GM12892 (cell line): ENCODE data around the gene P2RY14.
A peak's percentile ranks its signal among the peaks of the same experiment; 100 is the strongest.

Experiments used
- DNase-seq: peaks from one replicate; pipeline ENCODE4 v3.0.0; 2011; ENCODE audit not compliant: insufficient read length
- FAIRE-seq: peaks from 2 replicates; lab custom pipeline; 2011; peaks lifted over from hg19 to GRCh38; lab: Jason Lieb, UNC
- POLR2A ChIP-seq: IDR thresholded peaks from 2 replicates; pipeline ENCODE4 v1.6.1; 2011; ENCODE audit warnings: low read depth, low read length, control low read depth
- POLR2AphosphoS5 ChIP-seq: IDR thresholded peaks from 2 replicates; pipeline ENCODE4 v1.6.1; 2011; ENCODE audit warnings: low read depth, low read length, control low read depth
- TAF1 ChIP-seq: IDR thresholded peaks from 2 replicates; pipeline ENCODE4 v1.6.1; 2011; ENCODE audit warnings: low read depth, mild to moderate bottlenecking, control low read depth, low read length, borderline replicate concordance

Gene P2RY14

GRCh38 chr3:151297429-151297828 lies 19.1 kb upstream of the P2RY14 start:
- FAIRE-seq (no peak), DNase-seq (no peak)
- TF ChIP-seq POLR2AphosphoS5, result no peak
- TF ChIP-seq POLR2A, result no peak
- no peak for TF ChIP-seq TAF1

DNA sequence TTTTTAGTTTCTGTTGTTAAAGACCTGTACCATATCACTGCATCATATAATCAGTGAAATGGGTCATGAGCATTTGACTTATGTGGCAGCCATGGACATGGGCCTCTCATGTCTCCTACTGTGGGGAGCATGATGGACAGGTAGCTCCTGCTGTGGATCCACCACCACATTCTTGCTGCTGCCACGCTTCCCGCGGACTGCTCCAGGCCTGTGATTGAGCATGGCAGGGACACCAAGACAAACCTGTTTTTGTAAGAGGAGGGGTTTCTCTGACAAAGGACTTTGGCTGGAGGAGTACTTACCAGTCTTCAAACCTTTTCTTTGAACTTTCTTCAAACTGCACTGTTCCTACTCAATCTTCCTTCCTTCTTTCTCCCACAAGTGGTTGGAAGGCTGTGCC lies 17.9 kb upstream of the P2RY14 start:
- TF ChIP-seq TAF1 (no peak), POLR2AphosphoS5 (no peak), POLR2A (no peak)
- FAIRE-seq (no peak), DNase-seq (no peak)

DNA sequence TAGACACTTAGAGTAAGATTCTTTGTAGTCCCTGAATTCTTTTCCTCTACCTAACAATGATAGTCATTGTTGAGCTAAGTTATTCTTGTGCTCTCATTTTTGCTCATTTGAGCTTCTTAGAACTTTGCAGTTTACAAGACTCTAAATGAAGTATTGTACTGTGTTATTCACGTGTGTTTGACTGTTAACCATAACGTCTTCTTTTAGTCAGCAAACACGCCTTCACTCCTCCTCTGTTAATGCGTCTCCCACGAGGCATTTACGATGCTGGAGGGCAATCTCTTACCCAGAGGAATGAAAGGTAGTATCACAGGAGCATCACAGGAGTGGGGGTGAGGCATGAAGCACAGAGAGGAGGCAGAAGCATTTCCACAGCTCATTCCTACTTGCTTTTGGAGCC lies 14.8 kb upstream of the P2RY14 start:
- FAIRE-seq (no peak), DNase-seq (no peak)
- TF ChIP-seq POLR2AphosphoS5, result no peak

DNA sequence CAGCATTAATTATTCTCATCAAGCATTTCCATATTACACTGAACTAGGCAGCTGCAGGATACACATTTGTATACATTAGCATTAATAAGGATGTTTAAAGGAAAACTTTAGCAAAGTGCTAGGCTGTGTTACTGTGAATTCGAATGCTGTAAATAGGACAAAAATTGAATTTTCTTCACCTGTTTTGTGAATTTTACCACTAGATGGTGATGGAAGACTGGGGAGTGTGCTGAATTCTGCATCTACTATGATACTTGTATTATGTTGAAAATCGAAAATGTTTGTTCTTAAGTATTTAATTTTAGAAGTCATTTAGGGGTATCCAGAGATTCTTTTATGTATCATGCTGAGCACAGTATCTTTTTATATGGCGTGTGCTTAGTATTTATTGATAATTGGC lies 12.3 kb upstream of the P2RY14 start:
- DNase-seq (no peak), FAIRE-seq (no peak)
- no peak for TF ChIP-seq TAF1
- no peak for TF ChIP-seq POLR2A
- TF ChIP-seq POLR2AphosphoS5, result no peak

GRCh38 chr3:151289445-151289844 lies 11.1 kb upstream of the P2RY14 start:
- no peak for TF ChIP-seq POLR2A
- TF ChIP-seq TAF1, result no peak
- no peak for TF ChIP-seq POLR2AphosphoS5
- no peak for DNase-seq
- no peak for FAIRE-seq

DNA sequence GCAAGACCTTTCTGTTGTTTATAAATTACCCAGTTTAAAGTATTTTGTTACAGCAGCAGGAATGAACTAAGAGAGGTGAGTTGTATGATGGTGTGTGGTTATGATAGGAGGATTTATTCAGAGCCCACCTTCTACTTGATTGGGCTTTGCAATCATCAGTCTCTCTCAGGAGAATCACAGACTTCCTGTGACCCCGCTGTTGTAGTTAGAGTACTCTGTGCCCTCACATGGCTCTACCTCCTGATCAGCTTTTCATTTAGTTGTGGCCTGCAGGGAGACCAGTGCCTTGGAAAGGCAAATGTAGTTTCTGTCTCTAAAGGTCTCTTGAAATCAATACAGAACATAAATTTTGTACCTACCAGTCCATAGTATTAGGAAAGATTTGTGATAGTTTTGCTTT lies 7.6 kb upstream of the P2RY14 start:
- FAIRE-seq, result no peak
- TF ChIP-seq POLR2AphosphoS5 (no peak), POLR2A (no peak), TAF1 (no peak)
- no peak for DNase-seq

DNA sequence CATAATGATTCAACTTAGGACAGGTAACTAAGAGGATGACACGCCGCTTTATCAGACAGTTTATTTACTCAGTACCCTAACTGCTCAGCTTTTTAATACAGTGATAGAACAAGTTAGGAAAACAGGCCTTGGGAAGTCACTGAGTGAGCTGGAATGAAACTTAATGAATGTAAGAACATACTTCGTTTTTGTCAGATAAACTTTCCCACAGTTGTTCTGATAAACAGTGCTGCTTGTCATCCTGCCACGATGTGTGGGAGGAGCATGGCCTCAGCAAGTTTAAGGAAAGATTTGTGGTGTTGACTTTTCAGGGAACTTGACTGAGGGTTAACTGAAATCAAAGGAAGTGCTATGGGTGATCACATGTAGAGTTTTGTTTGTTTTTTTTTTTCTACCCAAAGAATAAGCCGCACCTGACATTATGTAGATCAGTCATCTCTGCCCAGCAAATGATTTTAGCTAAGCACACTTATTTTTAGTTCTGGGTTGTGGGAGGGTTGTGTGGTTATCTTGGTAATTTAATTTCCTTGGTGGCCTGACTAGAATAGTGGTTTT lies 5.6 kb upstream of the P2RY14 start:
- DNase-seq (no peak), FAIRE-seq (peak; percentile 63)
- TF ChIP-seq POLR2AphosphoS5 (no peak), TAF1 (no peak), POLR2A (no peak)

DNA sequence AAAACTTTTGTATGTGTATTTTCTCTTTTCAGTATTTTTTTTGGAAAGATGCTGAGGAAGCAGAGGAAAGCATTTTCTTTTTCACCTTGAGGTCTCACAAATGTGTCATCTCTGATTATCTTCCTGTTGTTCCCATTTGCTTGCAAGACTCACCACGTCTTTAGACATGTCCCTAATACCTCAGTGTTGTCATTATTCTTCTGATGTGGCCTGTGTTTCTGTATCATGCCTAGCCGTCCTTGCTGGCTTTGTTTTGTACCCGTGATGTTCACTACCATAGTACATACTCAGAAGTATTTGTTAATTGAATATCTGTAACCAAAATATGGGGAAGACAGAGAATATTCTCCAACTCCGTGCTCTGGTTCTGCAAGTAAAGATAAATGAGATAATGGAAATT lies 5.0 kb upstream of the P2RY14 start:
- TF ChIP-seq TAF1, result no peak
- TF ChIP-seq POLR2A, result no peak
- TF ChIP-seq POLR2AphosphoS5, result no peak
- no peak for DNase-seq
- FAIRE-seq, result no peak

GRCh38 chr3:151282921-151283320 lies 4.6 kb upstream of the P2RY14 start:
- DNase-seq, result peak; percentile 15
- TF ChIP-seq POLR2A (no peak), POLR2AphosphoS5 (no peak), TAF1 (no peak)
- peak; percentile 87 for FAIRE-seq

DNA sequence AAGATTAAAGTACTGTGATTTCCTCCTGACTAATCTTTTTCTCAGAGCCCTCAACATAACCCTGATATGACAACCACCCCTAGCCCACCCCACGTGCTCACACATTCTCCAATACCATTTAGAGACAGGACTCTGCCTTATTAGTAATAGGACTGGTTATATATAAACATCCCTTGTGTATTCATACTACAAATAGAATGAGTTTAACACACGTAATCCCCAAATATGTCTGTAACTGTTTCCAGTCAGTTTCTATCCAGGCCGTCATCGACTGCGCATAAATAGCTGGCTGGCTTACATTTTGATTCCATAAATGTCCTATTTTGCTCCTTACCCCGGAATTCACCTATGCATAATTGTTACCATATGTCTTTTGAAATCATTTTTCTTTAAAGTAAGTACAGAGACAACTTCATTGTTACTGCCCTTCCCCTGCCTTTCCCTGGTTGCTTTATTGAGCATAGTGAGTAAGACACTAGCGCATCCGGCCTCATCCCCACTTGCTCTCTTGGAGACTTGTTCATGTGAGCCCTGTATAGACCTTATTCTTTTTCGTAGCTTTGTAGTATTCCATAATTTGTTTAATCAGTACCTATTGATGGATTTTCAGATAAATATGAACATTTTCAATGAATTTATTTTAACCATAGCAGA lies 3.5 kb upstream of the P2RY14 start:
- FAIRE-seq (no peak), DNase-seq (no peak)
- TF ChIP-seq POLR2AphosphoS5 (no peak), POLR2A (no peak), TAF1 (no peak)

DNA sequence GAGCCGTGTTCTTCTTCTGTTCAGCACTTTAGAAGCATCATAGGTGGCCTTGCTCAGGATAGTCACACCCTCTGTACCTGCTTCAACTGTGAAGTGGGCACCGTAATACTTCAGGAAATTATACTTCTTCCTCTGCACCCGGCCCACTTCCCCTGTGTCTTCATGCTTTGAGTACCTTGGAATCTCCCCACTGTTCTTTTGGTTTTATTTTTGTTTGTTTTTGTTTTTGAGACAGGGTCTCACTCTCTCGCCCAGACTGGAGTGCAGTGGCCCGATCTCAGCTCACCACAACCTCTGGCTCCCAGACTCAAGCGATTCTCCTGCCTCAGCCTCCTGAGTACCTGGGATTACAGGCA lies 1.7 kb downstream of the P2RY14 start:
- DNase-seq, result no peak
- TF ChIP-seq POLR2A, result no peak
- peak; percentile 78 for FAIRE-seq

GRCh38 chr3:151276038-151276686 lies 2.2 kb downstream of the P2RY14 start:
- no peak for FAIRE-seq
- TF ChIP-seq TAF1 (no peak), POLR2A (no peak), POLR2AphosphoS5 (no peak)
- no peak for DNase-seq
